Esophagus muscularis mucosa (tissue), 4 donors: ENCODE measurements around the gene CDC34.

Experiments used
- CTCF ChIP-seq, 3 experiments: fragments of 200-600 bp in 2 of 3; fragments of 450-650 bp in 1 of 3; sonication (generic) in 2 of 3; IDR thresholded peaks; one replicate each; pipeline ENCODE4 v1.5.1; 2017 to 2019; ENCODE audit warnings: antibody characterized with exemption in 3 of 3, mild to moderate bottlenecking in 2 of 3, moderate library complexity in 1 of 3
- EP300 ChIP-seq: sonication (generic); formaldehyde crosslinking; IDR thresholded peaks from one replicate; pipeline ENCODE4 v1.6.1; 2017; ENCODE audit warnings: antibody characterized with exemption
- POLR2A ChIP-seq: fragments of 450-650 bp; IDR thresholded peaks from one replicate; pipeline ENCODE4 v1.6.1; 2017; ENCODE audit warnings: antibody characterized with exemption, moderate library complexity, mild to moderate bottlenecking, low read depth
- POLR2AphosphoS5 ChIP-seq, 2 donors: sonication (generic); formaldehyde crosslinking; IDR thresholded peaks; one replicate each; pipeline ENCODE4 v1.6.1; 2017; ENCODE audit warnings: antibody characterized with exemption in 2 of 2

GRCh38 chr19:507286-508203, 24.0 kb upstream of the CDC34 start, which contains the start of gene TPGS1:
- TF ChIP-seq POLR2AphosphoS5 (IDR thresholded peaks at IDR 0.05), result peak; percentile 66 to 73
- no peak for TF ChIP-seq POLR2A
- TF ChIP-seq CTCF (IDR thresholded peaks at IDR 0.05), result no peak
- TF ChIP-seq EP300, result no peak
